Measurements from ENCODE around the gene RHBDD2.
A peak's percentile ranks its signal among the peaks of the same experiment; 100 is the strongest.
"Not testable (repeated sequence)": the region's sequence is repeated elsewhere in the genome, so short reads cannot be mapped to it uniquely, and the experiment has no call there.

RHBDD2 gene

DNA sequence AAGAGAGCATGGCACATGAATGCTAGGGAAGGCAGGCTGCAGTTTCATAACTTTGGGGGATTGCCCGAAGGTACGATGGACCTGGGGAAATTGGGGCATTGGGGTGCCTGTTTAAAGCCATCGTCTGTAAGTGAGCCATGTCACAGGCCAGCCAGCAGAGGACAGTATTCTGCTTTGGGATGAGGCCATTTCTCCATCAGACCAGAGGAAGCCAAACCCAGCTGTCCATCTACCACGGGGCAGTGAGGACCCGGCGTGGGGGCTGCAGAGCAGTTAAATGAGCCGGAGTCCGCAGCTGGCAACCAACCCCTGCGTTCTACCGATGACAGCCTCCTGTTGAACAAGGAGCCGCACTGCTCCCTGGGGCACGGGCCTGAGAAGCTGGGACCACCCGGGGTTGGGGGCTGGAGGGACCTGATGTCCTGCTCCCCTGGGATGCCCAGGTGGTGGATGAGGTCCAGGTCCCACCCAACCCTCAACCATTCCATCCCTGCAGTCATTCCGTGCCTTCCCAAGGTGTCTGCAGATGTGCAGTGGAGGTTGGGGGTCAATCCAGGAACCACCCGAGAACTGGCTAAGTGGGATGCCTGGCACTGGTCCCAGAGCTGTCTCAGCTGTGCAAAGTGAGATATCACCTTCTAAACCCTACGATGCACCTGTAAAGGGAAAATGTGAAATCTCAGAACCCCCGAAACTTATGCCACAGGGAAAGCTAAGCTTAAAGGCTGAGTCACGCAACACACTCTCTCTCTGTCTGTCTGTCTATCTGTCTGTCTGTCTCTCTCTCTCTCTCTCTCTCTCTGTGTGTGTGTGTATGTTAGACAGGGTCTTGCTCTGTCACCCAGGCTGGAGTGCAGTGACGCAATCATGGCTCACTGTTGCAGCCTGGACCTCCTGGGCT is 12.1 kb upstream of the RHBDD2 start:
- peak in 1 of 2 donors; percentile 21 for DNase-seq (ENCODE audit: low read depth in 2 of 2)

DNA sequence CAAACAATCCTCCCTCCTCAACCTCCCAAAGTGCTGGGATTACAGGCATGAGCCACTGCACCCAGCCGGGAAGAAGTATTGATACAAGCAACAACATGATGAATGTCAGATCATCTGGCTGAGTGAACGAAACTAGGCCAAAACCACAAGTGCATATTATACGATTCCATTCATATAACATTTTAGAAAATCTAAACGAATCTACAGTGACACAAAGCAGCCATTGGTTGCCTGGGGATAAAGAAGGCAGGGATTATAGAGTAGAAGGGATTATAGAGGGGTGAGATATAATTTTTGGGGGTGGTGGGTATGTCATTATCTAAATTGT is 11.5 kb upstream of the RHBDD2 start:
- no peak for DNase-seq (ENCODE audit: low read depth in 2 of 2)

DNA sequence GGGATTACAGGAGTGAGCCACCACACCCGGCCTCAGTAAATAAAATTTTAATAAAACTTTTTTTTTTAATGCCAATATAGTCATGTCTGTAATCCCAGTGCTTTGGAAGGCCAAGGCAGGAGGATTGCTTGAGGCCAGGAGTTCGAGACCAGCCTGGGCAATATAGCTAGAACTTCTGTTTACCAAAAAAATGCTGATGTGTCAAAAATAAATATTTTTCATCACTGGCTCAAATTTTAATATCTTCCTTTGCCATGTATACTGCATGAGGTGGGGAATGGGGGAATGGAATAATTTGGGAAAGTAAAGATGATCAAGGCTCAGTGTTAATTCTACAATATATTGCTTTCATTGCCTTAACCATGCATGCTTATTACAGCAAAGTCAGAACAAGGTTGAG is 10.7 kb upstream of the RHBDD2 start:
- DNase-seq (ENCODE audit: low read depth in 2 of 2): no peak

DNA sequence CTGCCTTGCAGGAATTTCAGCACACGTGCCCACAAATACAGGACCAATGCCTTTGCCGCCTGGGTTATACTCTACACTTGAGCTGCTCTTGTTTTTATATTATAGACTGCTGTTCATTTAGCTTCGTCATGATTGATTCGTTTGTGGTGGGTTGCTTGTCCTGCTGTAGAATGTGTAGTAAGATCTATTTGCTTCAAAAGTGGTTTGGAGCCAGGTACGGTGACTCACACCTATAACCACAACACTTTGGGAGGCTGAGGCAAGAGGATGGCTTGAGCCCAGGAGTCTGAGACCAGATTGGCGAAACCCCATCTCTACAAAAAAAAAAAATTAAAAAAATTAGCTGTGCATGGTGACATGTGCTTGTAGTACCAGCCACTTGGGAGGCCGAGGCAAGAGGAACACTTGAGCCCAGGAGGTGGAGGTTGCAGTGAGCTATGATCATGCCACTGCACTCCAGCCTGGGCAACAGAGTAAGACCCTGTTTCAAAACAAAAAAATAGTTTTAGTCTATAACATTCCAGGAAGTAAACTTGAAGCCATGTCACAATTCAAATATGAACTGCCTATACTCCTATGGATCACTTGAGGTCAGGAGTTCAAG is 9.0 kb upstream of the RHBDD2 start:
- DNase-seq (ENCODE audit: low read depth in 2 of 2): no peak

DNA sequence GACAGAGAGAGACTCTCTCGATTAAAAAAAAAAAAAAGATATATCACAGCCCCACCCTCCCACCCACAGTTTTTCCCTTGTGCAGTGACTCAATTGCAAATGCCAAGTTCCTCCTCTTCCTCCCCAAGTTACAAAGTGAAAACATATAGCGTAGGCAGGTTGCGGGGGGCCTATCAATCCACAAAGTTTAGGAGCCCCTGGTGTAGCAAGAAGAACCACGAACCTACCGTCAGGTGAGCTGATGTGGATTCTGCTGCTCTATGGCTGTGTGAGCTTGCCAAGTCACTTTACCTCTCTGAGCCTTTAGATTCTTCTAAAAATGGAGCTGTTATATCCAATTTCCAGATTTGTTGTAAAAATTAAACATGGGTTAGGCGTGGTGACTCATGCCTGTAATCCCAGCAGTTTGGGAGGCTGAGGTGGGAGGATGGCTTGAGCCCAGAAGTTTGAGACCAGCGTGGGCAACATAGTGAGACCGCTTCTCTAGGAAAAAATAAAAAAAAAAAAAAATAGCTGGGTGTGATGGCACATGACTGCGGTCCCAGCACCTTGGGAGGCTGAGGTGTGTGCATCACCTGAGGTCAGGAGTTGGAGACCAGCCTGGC is 8.2 kb upstream of the RHBDD2 start:
- peak in 1 of 2 donors; percentile 15 for DNase-seq (ENCODE audit: low read depth in 2 of 2)

DNA sequence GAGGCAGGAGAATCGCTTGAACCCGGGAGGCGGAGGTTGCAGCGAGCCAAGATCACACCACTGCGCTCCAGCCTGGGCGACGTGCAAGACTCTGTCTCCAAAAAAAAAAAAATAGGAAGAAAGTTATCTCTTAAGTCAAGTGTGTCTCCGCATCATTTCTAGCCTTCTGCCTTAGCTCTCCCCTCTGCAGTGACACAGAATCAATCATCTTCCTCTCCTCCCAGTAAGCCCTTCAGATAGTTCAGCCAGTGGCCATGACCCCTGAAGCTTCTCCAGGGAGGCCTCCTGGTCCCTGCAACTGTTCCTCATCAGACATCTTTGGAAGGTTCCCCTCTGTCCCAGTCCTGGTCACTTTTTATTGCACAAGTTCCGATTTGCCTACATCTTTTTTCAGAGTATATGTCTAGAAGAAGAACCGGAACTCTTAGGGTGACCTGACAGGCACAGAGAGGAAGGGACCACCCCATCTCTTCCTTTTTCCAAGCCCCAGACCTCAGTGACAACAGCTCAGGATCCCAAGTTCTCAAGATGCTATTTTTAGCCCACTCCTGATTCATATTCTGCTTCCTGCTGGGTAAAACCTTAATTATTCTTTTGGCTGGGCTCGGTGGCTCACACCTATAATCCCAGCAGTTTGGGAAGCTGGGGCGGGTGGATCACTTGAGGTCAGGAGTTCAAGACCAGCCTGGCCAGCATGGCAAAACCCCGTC is 6.6 kb upstream of the RHBDD2 start:
- no peak for DNase-seq (ENCODE audit: low read depth in 2 of 2)

DNA sequence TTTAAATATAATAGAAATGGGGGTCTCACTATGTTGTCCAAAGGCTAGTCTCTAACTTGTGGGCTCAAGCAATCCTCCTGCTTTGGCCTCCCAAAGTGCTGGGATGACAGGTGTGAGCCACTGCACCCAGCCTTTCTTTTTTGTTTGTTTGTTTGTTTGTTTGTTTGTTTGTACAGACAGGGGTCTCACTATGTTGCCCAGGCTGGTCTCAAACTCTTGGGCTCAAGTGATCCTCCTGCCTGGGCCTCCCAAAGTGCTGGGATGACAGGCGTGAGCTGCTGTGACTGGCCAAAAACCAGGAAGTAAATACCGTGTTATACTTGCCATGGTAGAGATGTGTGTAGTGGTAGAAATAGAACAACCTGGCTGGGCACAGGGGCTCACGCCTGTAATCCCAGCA is 4.7 kb upstream of the RHBDD2 start:
- not testable (repeated sequence) for DNase-seq (ENCODE audit: low read depth in 2 of 2)

DNA sequence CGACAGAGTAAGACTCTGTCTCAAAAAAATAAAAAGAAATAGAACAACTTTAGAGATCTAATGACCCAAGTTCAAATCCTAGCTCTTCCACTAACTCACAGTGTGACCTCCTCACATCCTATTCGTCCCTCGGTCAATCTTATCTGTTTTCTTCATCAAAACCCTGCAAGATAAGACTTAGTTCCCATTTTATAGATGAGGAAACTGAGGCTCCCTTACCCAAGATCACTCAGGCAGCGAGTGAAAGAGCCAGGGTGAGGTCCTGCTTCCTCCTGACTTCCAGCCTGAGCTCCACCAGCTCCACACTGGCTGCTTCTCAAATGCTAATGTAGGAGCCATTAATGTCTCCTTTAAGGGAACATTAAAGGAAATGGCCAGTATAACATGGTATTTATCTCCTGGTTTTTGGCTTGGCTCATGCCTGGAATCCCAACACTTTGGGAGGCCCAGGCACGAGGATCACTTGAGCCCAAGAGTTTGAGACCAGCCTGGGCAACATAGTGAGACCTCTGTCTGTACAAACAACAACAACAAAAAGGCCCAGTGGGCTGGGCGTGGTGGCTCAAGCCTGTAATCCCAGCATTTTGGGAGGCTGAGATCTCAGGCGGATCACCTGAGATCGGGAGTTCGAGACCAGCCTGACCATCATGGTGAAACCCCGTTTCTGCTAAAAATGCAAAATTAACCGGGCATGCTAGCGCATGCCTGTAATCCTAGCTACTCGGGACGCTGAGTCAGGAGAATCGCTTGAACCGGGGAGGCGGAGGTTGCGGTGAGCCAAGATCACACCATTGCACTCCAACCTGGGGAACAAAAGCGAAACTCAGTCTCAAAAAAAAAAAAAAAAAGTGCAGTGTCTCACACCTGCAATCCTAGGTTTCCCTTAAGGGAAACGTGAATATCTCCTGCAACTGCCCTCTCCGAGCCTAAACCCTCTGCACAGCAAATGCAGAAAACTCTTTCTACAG is 3.4 kb upstream of the RHBDD2 start:
- DNase-seq (ENCODE audit: low read depth in 2 of 2): no peak

DNA sequence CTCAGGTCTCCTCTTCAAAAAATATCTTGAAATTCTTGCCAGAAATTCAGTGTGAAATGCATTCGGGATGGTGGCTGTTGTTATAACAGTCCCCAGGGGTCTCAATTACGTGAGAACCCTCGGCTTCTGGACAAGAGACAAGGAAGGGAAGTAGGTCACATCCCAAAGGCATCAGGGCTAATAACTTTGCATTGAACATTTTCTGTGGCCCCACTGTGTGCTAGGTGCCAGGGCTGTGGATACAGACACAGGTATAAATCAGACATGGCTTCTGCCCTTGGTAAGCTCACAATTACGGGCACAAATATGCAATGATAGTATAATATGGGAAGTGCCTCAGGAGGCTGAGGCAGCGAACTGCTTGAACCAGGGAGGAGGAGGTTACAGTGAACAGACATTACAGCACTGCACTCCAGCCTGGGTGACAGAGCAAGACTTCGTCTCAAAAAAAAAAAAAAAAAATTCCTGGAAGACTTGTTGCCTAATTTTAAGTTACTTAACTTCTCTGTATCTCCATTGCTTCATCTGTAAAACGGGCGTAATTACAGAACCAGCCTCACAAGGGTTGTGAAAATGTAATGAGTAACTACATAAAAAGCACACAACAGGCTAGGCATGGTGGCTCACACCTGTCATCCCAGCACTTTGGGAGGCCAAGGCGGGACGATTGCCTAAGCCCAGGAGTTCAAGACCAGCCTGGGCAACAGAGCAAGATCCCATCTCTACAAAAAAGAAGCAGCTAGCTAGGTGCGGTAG is 2.5 kb upstream of the RHBDD2 start:
- no peak for DNase-seq (ENCODE audit: low read depth in 2 of 2)

DNA sequence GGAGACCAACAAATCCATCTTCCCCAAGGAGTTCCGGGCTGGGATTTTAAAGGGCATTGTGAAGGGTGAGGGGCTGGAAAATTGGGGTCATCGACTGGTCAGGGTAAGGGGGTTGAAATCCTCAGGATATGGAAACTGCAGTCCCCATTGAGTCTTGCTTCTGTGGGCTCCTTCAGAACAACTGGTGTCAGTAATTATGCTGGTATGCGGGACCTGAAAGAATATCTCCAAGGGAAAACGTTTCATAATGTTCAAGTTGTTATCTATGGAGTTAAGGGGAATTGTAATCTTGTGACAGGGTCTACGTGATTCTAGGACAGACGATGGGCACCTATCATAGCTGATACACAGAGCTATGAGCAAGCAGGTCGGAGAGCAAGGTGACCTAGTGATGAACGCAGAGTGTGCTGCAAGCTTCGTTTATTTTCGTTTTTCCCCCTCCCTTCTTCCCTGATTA is 494 bp upstream of the RHBDD2 start:
- no peak for DNase-seq (ENCODE audit: low read depth in 2 of 2)

DNA sequence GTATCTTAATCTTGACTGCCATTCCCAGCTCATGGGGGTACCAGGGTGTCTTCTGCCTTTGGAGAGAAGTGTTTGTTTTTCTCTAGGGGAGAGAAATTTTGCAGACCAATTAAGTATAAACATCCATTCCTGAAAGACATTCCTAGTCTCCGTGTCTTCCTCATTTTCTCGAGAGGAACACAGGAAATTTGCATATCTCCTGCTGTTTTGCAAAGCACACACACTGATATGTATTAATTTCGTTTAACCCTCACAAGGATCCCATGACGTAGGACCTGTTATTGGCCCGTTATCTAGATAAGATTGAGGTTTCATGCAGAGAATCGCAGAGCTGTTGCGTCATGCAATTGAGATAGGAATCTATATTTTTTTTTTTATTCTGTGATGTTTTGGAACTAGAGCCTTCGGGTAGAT is 944 bp downstream of the RHBDD2 start:
- DNase-seq (ENCODE audit: low read depth in 2 of 2): no peak

DNA sequence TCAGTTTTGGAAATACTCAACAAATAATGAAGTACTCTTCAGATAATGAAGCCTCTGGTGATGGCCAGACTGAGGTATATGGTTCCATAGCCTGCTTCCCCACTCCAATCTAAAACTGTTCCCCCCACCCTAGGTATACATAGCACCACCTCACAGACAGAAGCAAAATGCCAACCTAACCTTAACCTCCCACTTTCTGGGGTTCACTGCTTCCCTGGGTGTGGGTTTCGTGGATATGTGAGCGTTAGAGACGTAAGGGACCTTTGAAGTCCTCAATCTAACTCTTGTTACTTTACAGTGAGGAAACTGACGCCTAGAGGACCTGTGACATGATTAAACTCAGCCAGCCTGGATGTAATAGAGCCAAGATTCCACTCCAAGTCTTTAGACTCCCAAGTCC is 1.4 kb downstream of the RHBDD2 start:
- DNase-seq (ENCODE audit: low read depth in 2 of 2): no peak

DNA sequence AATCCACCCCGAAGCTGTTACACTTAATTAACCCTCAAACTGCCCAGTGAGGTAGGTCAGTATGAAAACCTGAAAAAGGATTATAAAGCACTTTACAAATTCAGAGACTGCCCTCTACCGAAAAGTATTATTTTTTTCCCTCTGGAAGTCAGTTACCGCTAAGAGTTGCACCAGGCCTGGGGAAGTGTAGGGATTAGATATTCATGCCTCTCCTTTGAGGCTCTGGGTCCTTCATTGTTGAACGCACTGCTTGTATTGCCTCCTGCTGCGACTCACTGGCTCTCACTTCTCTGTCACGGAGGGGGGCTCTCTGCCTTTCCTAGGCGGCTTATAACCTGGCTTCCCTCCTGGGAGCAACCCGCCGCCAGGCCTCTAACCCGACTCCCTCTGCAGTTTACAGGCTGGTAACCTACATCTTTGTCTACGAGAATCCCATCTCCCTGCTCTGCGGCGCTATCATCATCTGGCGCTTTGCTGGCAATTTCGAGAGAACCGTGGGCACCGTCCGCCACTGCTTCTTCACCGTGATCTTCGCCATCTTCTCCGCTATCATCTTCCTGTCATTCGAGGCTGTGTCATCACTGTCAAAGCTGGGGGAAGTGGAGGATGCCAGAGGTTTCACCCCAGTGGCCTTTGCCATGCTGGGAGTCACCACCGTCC is 2.7 kb downstream of the RHBDD2 start:
- DNase-seq (ENCODE audit: low read depth in 2 of 2): no peak

DNA sequence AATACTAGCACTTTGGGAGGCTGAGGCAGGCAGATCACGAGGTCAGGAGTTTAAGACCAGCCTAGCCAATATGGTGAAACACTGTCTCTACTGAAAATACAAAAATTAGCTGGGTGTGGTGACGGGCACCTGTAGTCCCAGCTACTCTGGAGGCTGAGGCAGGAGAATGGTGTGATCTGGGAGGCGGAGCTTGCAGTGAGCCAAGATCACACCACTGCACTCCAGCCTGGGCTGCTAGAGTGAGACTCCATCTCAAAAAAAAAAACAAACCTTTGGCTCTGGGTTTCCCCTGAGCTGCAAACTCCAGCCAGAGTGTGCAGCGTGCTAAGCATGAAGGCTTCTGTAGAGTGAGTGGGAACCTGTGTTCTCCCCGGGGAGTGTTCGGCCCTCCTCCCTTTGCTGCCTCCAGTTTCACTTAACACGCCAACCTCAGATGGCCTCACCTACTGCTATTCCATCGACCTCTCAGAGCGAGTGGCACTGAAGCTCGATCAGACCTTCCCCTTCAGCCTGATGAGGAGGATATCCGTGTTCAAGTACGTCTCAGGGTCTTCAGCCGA is 4.5 kb downstream of the RHBDD2 start:
- DNase-seq (ENCODE audit: low read depth in 2 of 2): not testable (repeated sequence)

DNA sequence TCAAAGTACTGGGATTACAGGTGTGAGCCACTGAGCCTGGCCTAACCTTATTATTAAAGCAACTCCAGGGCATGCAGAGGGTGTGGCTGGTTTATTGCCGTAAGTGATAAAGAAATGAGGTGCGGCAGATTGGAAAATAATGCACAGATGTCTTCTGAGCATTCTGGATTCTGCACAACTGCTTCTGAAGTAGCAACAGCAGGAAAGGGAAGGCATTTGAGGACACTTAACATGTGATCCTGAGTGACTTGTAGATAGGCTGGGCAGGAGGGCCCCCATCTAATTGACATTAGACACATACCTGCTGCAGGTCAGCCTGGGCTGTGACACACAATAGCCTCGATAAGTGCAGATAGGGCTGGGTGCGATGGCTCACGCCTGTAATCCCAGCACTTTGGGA is 5.6 kb downstream of the RHBDD2 start:
- no peak for DNase-seq (ENCODE audit: low read depth in 2 of 2)

DNA sequence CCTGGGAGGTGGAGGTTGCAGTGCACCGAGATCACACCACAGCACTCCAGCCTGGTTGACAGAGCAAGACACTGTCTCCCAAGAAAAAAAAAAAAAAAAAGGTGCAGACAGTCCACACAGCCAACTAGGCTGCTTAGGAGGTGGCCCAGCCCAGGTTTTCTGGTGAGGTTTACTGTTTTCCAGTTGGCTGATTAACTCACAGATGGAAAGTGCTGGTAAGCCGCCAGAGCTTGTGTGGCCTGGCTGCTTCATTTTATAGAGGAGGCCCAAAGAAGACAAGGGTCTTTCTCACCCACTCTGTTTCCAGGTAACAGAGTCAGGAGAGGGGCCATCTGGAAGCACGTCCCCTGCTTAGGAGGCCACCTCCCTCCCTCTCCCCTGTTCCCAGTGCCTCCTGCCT is 6.2 kb downstream of the RHBDD2 start:
- no peak for DNase-seq (ENCODE audit: low read depth in 2 of 2)

DNA sequence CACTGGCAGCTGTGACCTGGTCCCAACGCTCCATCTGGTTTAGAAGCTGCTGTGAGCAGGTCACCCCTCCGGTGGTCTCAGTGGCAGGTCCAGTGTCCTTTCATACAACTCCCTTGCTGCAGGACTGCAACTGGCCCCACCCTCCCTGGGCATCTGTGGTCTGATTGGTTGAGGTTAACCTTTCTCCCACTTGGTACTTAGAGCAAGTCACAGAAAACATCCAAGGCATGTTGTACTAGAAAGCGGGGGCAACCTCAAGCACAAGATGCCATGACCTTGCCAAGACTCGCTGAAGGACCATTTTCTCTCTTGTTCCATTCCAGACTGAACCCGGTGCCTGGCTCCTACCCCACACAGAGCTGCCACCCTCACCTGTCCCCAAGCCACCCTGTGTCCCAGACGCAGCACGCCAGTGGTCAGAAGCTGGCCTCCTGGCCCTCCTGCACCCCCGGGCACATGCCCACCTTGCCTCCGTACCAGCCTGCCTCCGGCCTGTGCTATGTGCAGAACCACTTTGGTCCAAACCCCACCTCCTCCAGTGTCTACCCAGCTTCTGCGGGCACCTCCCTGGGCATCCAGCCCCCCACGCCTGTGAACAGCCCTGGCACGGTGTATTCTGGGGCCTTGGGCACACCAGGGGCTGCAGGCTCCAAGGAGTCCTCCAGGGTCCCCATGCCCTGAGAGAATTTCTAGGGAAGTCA is 9.0 kb downstream of the RHBDD2 start:
- DNase-seq (ENCODE audit: low read depth in 2 of 2): no peak

DNA sequence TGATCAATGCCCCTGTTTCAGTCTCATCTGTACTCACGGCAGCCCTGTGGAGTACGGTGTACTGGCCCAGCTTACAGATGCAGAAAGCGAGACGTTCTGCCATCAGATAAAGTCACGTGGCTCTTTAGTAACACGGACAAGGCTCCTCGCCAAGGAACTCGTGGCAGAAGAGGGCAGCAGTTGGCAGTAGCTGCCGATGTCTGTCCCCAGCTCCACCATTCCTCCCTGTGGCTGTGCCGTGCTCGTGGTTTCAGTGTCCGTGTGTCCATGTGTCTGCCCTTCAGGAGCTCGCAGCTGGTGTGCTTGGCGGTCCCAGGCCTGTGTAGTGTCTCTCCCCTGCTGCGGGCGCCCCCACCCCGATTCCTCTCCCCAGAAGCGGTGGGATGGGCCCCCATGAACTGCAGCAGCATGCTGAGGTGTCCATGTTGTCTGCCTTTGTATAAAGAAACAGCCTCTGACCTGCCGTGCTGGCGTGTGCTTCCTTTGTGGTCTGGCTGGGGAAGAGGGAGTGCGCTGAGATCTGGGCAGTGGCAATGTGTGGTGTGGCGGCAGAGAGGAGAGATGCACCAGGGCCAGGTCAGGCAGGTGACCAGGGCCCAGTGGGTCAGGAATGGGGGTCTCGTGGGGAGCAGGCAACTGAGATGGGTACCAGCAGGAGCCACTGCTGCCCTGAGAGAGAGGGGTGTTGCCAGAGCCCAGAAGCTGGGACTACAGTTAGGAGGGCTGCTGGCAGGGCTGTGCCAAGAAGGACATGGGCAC is 9.8 kb downstream of the RHBDD2 start:
- no peak for DNase-seq (ENCODE audit: low read depth in 2 of 2)
